D721Med (cell line): ENCODE data around the gene WFDC12.

Experiments
- DNase-seq: peaks from one replicate; pipeline ENCODE4 v3.0.0; 2011; ENCODE audit warnings: low spot score; ENCODE audit not compliant: insufficient read length
- FAIRE-seq: peaks from 2 replicates; lab custom pipeline; 2011; peaks lifted over from hg19 to GRCh38; lab: Jason Lieb, UNC
- TF ChIP-seq, protein P1 (sequence below): IDR thresholded peaks from 2 replicates; pipeline ENCODE4 v1.5.1; 2012; ENCODE audit warnings: mild to moderate bottlenecking, control low read depth; ENCODE audit not compliant: insufficient read depth; ENCODE audit errors: missing control alignments

WFDC12 gene

DNA sequence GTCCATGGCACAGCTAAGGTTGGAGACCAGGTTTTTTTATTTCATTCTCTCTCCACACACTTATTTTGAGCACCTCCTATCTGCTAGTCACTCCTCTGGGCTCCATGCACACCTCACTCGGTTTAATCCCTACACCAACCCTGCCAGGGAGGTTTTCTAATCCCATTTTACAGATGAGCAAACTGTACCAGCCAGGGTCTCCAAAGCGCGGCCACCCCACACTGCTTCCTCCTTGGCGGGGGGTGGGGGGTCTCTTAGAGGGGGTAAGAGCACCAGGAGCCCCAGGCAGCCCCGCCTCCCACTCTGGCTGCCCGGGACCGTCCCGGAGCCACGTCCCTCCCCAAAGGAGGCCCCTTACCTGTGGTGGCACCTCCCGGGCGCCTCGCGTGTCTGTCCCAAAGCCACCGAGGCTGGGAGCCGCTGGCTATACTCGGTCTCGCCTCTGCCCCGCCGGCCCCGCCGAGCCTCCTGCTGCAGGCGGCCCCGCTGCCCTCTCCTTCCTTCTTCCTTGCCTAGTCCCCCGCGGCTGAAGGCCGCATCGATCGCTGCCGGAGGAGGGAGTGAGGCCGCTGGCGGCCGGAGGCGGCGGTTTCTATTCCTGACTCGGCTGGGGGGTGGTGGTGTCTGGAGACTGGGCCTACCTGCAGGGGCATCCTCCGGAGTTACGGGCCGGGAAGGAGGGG lies 23.6 kb downstream of the WFDC12 start, which contains the start of gene KCNS1:
Gene KCNS1, minus strand, starts transcription at position 565 of the 683 bp plus-strand sequence. CDS start 1,891 bp downstream, outside the sequence.
- no peak for DNase-seq
- no peak for FAIRE-seq
- TF ChIP-seq, protein P1, sequence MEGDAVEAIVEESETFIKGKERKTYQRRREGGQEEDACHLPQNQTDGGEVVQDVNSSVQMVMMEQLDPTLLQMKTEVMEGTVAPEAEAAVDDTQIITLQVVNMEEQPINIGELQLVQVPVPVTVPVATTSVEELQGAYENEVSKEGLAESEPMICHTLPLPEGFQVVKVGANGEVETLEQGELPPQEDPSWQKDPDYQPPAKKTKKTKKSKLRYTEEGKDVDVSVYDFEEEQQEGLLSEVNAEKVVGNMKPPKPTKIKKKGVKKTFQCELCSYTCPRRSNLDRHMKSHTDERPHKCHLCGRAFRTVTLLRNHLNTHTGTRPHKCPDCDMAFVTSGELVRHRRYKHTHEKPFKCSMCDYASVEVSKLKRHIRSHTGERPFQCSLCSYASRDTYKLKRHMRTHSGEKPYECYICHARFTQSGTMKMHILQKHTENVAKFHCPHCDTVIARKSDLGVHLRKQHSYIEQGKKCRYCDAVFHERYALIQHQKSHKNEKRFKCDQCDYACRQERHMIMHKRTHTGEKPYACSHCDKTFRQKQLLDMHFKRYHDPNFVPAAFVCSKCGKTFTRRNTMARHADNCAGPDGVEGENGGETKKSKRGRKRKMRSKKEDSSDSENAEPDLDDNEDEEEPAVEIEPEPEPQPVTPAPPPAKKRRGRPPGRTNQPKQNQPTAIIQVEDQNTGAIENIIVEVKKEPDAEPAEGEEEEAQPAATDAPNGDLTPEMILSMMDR, result no peak

DNA sequence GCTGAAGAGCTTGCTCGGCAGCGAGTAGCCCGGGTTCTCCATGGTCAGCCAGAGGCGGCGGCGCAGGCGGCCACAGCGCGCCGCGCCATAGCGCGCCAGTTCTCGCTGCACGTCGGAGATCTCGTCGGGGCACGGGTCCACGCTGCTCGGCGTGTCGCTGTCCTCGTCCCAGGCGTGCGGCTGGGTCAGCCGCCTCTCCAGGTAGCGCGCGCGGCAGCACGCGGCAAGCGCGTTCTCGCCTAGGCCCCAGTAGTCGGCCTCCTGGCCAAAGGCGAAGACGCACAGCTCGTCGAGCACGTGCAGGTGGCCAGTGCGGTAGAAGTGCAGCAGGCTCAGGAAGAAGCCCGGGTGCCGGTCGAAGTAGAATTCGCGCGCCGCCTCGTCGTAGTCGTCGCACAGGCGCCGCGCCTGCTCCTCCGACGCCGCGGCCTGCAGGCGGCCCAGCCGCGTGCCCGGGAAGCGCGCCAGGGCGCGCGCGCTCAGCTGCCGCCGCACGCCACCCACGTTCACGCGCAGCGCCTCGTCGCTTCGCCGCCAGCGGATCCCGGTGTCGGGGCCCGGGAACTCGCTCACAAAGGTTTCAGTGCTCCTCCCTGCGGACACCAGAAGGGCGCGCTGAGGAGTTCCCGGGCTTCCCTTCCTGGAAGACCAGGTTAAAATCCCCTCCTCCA lies 26.0 kb downstream of the WFDC12 start:
- TF ChIP-seq, protein P1, result no peak
- no peak for FAIRE-seq
- no peak for DNase-seq

DNA sequence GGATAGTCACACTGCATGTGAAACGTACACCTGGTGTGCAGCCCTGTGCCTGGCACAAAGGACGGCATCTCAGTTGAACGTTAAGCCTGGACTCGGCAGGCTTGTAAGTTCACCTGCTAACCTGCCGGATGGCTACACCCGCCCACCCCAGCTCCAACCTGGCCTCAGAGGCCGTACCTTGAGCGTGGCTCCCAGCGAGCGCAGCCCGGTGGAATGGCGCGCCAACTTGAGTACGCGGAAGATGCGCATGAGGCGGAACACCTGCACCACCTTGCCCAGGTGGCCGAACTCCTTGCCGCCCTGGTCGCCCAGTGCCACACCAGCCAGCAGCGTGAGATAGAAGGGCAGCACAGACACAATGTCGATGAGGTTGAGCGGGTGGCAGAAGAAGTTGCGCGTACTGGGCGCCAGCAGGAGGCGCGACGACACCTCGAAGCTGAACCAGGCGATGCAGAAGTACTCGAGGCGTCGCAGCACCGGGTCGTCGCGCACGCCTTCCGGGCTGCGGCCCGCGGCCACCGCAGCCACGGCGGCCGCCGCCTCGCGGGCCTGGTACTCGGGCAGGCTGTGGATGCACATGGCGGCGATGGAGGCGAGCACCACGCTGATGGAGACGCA lies 26.7 kb downstream of the WFDC12 start:
- TF ChIP-seq, protein P1, result no peak
- no peak for FAIRE-seq
- DNase-seq, result no peak

DNA sequence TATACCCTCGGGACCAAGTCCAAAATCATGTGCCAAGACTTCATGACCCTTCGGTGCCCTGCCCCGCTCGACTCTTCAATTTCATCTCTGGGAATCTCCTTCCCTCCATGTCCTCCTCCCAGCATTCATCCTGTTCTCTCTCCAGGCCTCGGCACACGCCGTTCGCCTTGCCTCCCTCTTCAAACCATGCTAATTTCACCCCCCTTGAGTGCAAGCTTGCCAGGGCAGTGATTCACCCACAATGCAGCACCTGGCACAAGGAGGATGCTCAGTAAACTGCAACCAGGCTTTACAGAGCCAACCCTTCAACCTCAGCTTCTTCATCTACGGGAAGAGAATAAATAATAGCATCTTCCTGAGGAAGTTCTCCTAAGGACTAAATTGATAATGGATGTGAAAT lies 27.5 kb downstream of the WFDC12 start:
- FAIRE-seq (no peak), DNase-seq (no peak)
- TF ChIP-seq, protein P1, result no peak

DNA sequence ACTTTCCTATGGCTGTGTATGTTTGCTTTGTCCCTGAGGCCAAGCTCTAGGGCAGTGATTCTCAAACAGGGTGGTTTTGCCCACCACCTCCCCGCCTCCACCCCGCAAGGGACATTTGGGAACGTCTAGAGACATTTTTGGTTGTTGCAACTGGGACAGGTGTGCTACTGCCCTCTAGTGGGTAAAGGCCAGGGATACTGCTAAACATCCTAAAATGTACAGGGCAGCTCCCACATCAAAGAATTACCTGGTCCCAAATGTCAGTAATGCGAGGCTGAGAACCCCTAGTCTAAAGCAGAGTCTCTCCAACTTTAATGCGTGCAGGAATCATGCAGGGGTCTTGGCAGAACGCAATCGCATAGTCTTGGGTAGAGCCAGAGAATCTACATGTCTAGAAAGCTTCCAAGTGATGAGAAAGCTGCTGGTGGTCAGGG lies 28.4 kb downstream of the WFDC12 start:
- DNase-seq (no peak), FAIRE-seq (no peak)
- TF ChIP-seq, protein P1, result peak; percentile 65

DNA sequence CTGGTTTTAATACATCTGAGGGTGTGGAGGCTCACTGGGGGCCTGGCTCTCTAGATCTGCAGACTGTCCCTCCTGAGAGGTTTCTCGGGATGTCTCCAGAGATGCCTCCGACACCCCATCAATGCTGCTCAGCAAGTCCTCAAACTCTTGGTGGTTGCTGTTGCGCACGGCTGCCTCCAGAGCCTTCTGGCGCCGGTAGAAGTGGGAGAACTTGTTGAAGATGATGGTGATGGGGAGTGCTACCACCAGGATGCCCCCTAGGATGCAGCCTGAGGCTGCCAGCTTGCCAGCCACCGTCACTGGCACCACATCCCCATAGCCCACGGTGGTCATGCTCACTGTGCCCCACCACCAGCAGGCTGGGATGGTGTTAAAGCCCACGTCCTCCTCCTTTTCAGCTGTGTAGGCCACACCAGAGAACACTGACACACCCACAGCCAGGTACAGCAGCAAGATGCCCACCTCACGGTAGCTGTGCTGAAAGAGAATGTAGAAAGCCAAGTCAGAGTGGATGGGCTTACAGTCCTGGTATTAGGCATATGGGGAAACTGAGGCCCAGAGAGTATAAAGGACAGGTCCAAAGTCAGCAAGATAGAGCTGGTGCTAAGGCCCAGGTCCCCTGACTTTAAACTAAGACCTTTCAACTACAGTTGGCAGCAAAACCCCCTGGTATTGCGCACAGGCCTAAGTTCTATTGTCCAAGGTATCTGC lies 29.2 kb downstream of the WFDC12 start:
- FAIRE-seq (no peak), DNase-seq (no peak)
- TF ChIP-seq, protein P1, result no peak
